HepG2 (cell line): Measurements from ENCODE around the gene PRELID1. TPM values are rescaled to one million over a fixed set of nuclear protein-coding genes. Genes with fewer than 3 reads are reported as not detected.
A peak's percentile ranks its signal among the peaks of the same experiment; 100 is the strongest.

ENCODE experiments used
- ATAC-seq: fragments of 200-7000 bp; cut with Tn5 transposase; 3 replicates; pipeline ENCODE4 v1.9.1; 2020; ENCODE audit warnings: mild to moderate bottlenecking, moderate library complexity
- BruUV-seq: library from RNA; stranded (reverse); fragments of 400-500 nt; replicated peaks from 2 replicates; lab custom pipeline; 2021; lab: Mats Ljungman, UMichigan
- CTCF ChIA-PET: fragments of 300-600 bp; formaldehyde crosslinking; extraction: SDS; loops from one replicate; lab custom pipeline; 2021; ENCODE audit warnings: low total read pairs, inconsistent platforms, low intra/inter-chr PET ratio; lab: Yijun Ruan, JAX
- POLR2A ChIA-PET: fragments of 350-600 bp; sonication (Branson Sonifier 250); formaldehyde crosslinking; loops from one replicate; lab custom pipeline; 2020; ENCODE audit warnings: antibody characterized with exemption, inconsistent platforms; lab: Yijun Ruan, JAX
- DNase-seq: peaks from one replicate; pipeline ENCODE4 v3.0.0-alpha.2; 2015; ENCODE audit warnings: low spot score
- FAIRE-seq: peaks from 3 replicates; lab custom pipeline; 2011; peaks lifted over from hg19 to GRCh38; lab: Jason Lieb, UNC
- H2AFZ ChIP-seq: one replicate; pipeline ENCODE4 v1.6.1; 2011; ENCODE audit warnings: low read length, inconsistent platforms
- H3K27ac ChIP-seq: fragments of 300-600 bp; 3 replicates; pipeline ENCODE4 v1.8.0; 2011; ENCODE audit warnings: mixed run types, mild to moderate bottlenecking, mixed read lengths, low read length, inconsistent platforms; ENCODE audit not compliant: insufficient read depth; ENCODE audit errors: extremely low read length
- H3K27me3 ChIP-seq, 2 experiments: fragments of 200-600 bp in 1 of 2; 2 replicates in 1 of 2; 3 replicates in 1 of 2; pipeline versions ENCODE4 v1.6.0 to v1.8.0; 2011; ENCODE audit warnings: low read length in 2 of 2, mild to moderate bottlenecking in 2 of 2, moderate library complexity in 2 of 2, inconsistent platforms in 1 of 2; ENCODE audit not compliant: insufficient read depth in 2 of 2, control insufficient read depth in 1 of 2
- H3K36me3 ChIP-seq, 2 experiments: fragments of 200-600 bp in 1 of 2; replicated peaks in 1 of 2; 2 replicates in 1 of 2; 3 replicates in 1 of 2; pipeline versions ENCODE4 v1.5.1 to v1.8.0; 2011; ENCODE audit warnings: low read length in 2 of 2, inconsistent platforms in 1 of 2; ENCODE audit not compliant: insufficient read depth in 2 of 2, control insufficient read depth in 1 of 2
- H3K4me1 ChIP-seq: 2 replicates; pipeline ENCODE4 v1.5.1; 2012; ENCODE audit warnings: low read length, inconsistent platforms; ENCODE audit not compliant: insufficient read depth
- H3K4me2 ChIP-seq: 2 replicates; pipeline ENCODE4 v1.6.0; 2011; ENCODE audit warnings: low read depth, low read length, inconsistent platforms
- H3K4me3 ChIP-seq, 3 experiments: fragments of 200-600 bp in 1 of 3; sonication (generic), shearing (Covaris generic) in 1 of 3; replicated peaks in 1 of 3; 2 replicates each; pipeline ENCODE4 v1.5.1; 2011 to 2016; ENCODE audit warnings: low read length in 3 of 3, inconsistent platforms in 2 of 3, low read depth in 2 of 3, mild to moderate bottlenecking in 2 of 3, control low read depth in 1 of 3, mixed read lengths in 1 of 3; ENCODE audit not compliant: insufficient read depth in 1 of 3
- H3K79me2 ChIP-seq: one replicate; pipeline ENCODE4 v1.6.1; 2011; ENCODE audit warnings: low read length, inconsistent platforms; ENCODE audit not compliant: insufficient read depth
- H3K9ac ChIP-seq: 2 replicates; pipeline ENCODE4 v1.6.0; 2011; ENCODE audit warnings: mild to moderate bottlenecking, low read depth, low read length, inconsistent platforms; ENCODE audit not compliant: insufficient read depth
- H3K9me3 ChIP-seq: 2 replicates; pipeline ENCODE4 v1.5.1; 2012; ENCODE audit warnings: mild to moderate bottlenecking, low read length
- H4K20me1 ChIP-seq: 2 replicates; pipeline ENCODE4 v1.6.0; 2011; ENCODE audit warnings: inconsistent platforms, mild to moderate bottlenecking, low read length, moderate library complexity; ENCODE audit not compliant: insufficient read depth
- AGO2 ChIP-seq: fragments of 200-400 bp; formaldehyde crosslinking; optimal IDR thresholded peaks from 2 replicates; pipeline ENCODE3; 2017; ENCODE audit warnings: mild to moderate bottlenecking, low read depth, low read length, moderate library complexity
- CCDC6 ChIP-seq: sonication (generic); formaldehyde crosslinking; IDR thresholded peaks from 2 replicates; pipeline ENCODE4 v1.8.1; 2022; ENCODE audit warnings: mild to moderate bottlenecking, missing genetic modification reagents, moderate library complexity
- DMTF1 ChIP-seq: sonication (generic); formaldehyde crosslinking; IDR thresholded peaks from 2 replicates; pipeline ENCODE4 v1.4.0; 2020; ENCODE audit warnings: mild to moderate bottlenecking, missing genetic modification reagents
- HOXA3 ChIP-seq: sonication (generic); formaldehyde crosslinking; IDR thresholded peaks from 2 replicates; pipeline ENCODE4 v1.5.0; 2020; ENCODE audit warnings: missing genetic modification reagents
- MYC ChIP-seq: sonication (generic); formaldehyde crosslinking; IDR thresholded peaks from 2 replicates; pipeline ENCODE4 v1.9.0; 2021; ENCODE audit warnings: missing genetic modification reagents, borderline replicate concordance
- RAD21 ChIP-seq: fragments of 450-650 bp; formaldehyde crosslinking; IDR thresholded peaks from 2 replicates; pipeline ENCODE4 v1.5.0; 2020; ENCODE audit warnings: mild to moderate bottlenecking
- RBFOX2 ChIP-seq: fragments of 200-400 bp; formaldehyde crosslinking; IDR thresholded peaks from 2 replicates; pipeline ENCODE4 v1.6.1; 2017; ENCODE audit warnings: low read depth, mild to moderate bottlenecking, low read length
- SP1 ChIP-seq, 2 experiments: fragments of 450-650 bp in 1 of 2; sonication (generic) in 1 of 2; formaldehyde crosslinking in 1 of 2; IDR thresholded peaks; 2 replicates each; pipeline versions ENCODE4 v1.4.0 to v1.6.1; 2016 to 2020; ENCODE audit warnings: missing genetic modification reagents in 1 of 2
- ZSCAN12 ChIP-seq: sonication (generic); formaldehyde crosslinking; IDR thresholded peaks from 2 replicates; pipeline ENCODE4 v1.9.0; 2021; ENCODE audit warnings: mild to moderate bottlenecking, missing genetic modification reagents
- WGBS: methylation state at CpG from one replicate; pipeline ENCODE4 v1.1.6; 2017; ENCODE audit warnings: low lambda C conversion rate; 5-methylcytosine and 5-hydroxymethylcytosine counted together
- in situ Hi-C: cut with HindIII; loops from 2 replicates; pipeline ENCODE4 v1.10.0; 2017; ENCODE audit warnings: low pct_unique_long_range_greater_than_20kb; ENCODE audit not compliant: extremely low pct_ligation_motif_present
- intact Hi-C: fragments of 100-400 bp; cut with micrococcal nuclease; formaldehyde crosslinking; loops from one replicate; pipeline ENCODE4 v1.10.0; 2022; ENCODE audit not compliant: unreplicated experiment
- polyA plus RNA-seq, 8 experiments: library from polyadenylated mRNA; depleted of rRNA in 3 of 8; stranded (reverse) in 7 of 8; unstranded in 1 of 8; fragments of >200 nt; fragmentation: Illumina TruSeq in 4 of 8; extraction: Trizol in 4 of 8; gene quantifications; 2 replicates each; pipeline versions ENCODE4 v1.2.1 to v1.2.3, GENCODE V29; 2011 to 2016; ENCODE audit warnings: low read depth in 4 of 8, missing spikeins in 1 of 8, mixed read lengths in 1 of 8; ENCODE audit not compliant: insufficient read depth in 1 of 8
- total RNA-seq, 5 experiments: library from RNA; depleted of rRNA; stranded (reverse); fragments of >200 nt; fragmentation: Illumina TruSeq; extraction: Trizol; gene quantifications; 2 replicates each; pipeline ENCODE4 v1.2.3, GENCODE V29; 2016; ENCODE audit warnings: low read depth in 1 of 5
- TF ChIP-seq, protein P1 (sequence below): sonication (generic); formaldehyde crosslinking; IDR thresholded peaks from 2 replicates; pipeline ENCODE4 v1.4.0; 2020; ENCODE audit warnings: missing genetic modification reagents
- TF ChIP-seq, protein P2 (sequence below): sonication (generic); formaldehyde crosslinking; IDR thresholded peaks from 2 replicates; pipeline ENCODE4 v1.5.0; 2020; ENCODE audit warnings: mild to moderate bottlenecking, missing genetic modification reagents, moderate library complexity

Gene PRELID1
- total and polyA plus RNA-seq, 2 of the 13 experiments (the other 11 are each of a cell fraction or from before 2014, with no cell fraction given) = 250 to 271 TPM

- TF ChIP-seq, protein P1, sequence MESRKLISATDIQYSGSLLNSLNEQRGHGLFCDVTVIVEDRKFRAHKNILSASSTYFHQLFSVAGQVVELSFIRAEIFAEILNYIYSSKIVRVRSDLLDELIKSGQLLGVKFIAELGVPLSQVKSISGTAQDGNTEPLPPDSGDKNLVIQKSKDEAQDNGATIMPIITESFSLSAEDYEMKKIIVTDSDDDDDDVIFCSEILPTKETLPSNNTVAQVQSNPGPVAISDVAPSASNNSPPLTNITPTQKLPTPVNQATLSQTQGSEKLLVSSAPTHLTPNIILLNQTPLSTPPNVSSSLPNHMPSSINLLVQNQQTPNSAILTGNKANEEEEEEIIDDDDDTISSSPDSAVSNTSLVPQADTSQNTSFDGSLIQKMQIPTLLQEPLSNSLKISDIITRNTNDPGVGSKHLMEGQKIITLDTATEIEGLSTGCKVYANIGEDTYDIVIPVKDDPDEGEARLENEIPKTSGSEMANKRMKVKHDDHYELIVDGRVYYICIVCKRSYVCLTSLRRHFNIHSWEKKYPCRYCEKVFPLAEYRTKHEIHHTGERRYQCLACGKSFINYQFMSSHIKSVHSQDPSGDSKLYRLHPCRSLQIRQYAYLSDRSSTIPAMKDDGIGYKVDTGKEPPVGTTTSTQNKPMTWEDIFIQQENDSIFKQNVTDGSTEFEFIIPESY (CRISPR knock-in tag) = 0 out of 2 replicates have a peak, but pooled peaks have one; percentile 50
- TF ChIP-seq RAD21 (CRISPR knock-in tag) (peak; percentile 87), HOXA3 (CRISPR knock-in tag) (0 out of 2 replicates have a peak, but pooled peaks have one; percentile 21), MYC (CRISPR knock-in tag) (peak; percentile 21; the same call in 1 of the 2 replicates)
- TF ChIP-seq, protein P2, sequence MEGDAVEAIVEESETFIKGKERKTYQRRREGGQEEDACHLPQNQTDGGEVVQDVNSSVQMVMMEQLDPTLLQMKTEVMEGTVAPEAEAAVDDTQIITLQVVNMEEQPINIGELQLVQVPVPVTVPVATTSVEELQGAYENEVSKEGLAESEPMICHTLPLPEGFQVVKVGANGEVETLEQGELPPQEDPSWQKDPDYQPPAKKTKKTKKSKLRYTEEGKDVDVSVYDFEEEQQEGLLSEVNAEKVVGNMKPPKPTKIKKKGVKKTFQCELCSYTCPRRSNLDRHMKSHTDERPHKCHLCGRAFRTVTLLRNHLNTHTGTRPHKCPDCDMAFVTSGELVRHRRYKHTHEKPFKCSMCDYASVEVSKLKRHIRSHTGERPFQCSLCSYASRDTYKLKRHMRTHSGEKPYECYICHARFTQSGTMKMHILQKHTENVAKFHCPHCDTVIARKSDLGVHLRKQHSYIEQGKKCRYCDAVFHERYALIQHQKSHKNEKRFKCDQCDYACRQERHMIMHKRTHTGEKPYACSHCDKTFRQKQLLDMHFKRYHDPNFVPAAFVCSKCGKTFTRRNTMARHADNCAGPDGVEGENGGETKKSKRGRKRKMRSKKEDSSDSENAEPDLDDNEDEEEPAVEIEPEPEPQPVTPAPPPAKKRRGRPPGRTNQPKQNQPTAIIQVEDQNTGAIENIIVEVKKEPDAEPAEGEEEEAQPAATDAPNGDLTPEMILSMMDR (CRISPR knock-in tag) = peak; percentile 79
These were observed 32.5 kb downstream of the PRELID1 start (continued) for GRCh38 chr5:177336112-177336511.

GRCh38 chr5:177336603-177337494 lies 33.2 kb downstream of the PRELID1 start:
- intact Hi-C loops (loop anchor here (1.0 to 2.0 kb wide), 2 partner anchors 19 to 24 kb away; no protein-coding TSS in a partner anchor), in situ Hi-C loops (no loop called here)
- no peak overlapping the region for H2AFZ ChIP-seq
- CTCF ChIA-PET = interaction anchor here (1.2 to 2.9 kb wide), 4 partner anchors 19 to 223 kb away, joined by 3 to 38 read pairs (median 6); no protein-coding TSS in a partner anchor
- H3K4me1 ChIP-seq = no peaks in the 10 kb centered on the region
- H3K36me3 ChIP-seq = peaks cover 42 to 84% of the 10 kb centered on the region in 2 experiments
- no peaks in the 10 kb centered on the region for H3K27me3 ChIP-seq
- no TSS peak for BruUV-seq
- no peak overlapping the region for H3K4me2 ChIP-seq
- peaks cover 13% of the 10 kb centered on the region for H3K79me2 ChIP-seq
- ATAC-seq (no peak), FAIRE-seq (no peak), DNase-seq (no peak)
- TF ChIP-seq RBFOX2 (0 out of 2 replicates have a peak, but pooled peaks have one; percentile 45), CCDC6 (no peak), SP1 (IDR thresholded peaks at IDR 0.05) (no peak), SP1 (CRISPR knock-in tag; IDR thresholded peaks at IDR 0.05) (no peak), AGO2 (peak; percentile 68), DMTF1 (no peak), ZSCAN12 (CRISPR knock-in tag) (no peak)
- 99% methylated on average over 20 of the region's 36 CpGs for WGBS
- H3K4me3 ChIP-seq = no peak overlapping the region
- H3K9me3 ChIP-seq = no peaks in the 10 kb centered on the region
- no peak overlapping the region for H3K9ac ChIP-seq
- H3K27ac ChIP-seq = no peak overlapping the region
- 0 out of 2 replicates have a peak, but pooled peaks cover 3% of the 10 kb centered on the region for H4K20me1 ChIP-seq
- POLR2A ChIA-PET = interaction anchor here (1.0 kb wide), 2 partner anchors 11 to 13 kb away, joined by 3 read pairs; no protein-coding TSS in a partner anchor
